H1 (cell line): Measurements from ENCODE around the gene GDAP2. TPM values are rescaled to one million over a fixed set of nuclear protein-coding genes. Genes with fewer than 3 reads are reported as not detected.

Source experiments
- CTCF ChIA-PET: fragments of 300-600 bp; sonication (Branson Sonifier 250); formaldehyde crosslinking; loops from one replicate; lab custom pipeline; 2021; ENCODE audit not compliant: partially characterized antibody; lab: Charles Lee
- POLR2A ChIA-PET: fragments of 300-600 bp; sonication (Branson Sonifier 250); formaldehyde crosslinking; loops from one replicate; lab custom pipeline; 2021; ENCODE audit warnings: inconsistent platforms; ENCODE audit not compliant: partially characterized antibody; lab: Charles Lee
- DNase-seq, 2 experiments: peaks; one replicate each; pipeline versions ENCODE4 v3.0.0 to v3.0.0-alpha.2; 2010 to 2022; ENCODE audit warnings: low spot score in 2 of 2, low read depth in 1 of 2, mixed read lengths in 1 of 2
- FAIRE-seq: peaks from 2 replicates; lab custom pipeline; 2011; peaks lifted over from hg19 to GRCh38; lab: Jason Lieb, UNC
- H2AFZ ChIP-seq: 2 replicates; pipeline ENCODE4 v1.8.1; 2012; ENCODE audit warnings: low read length, inconsistent platforms
- H2AK5ac ChIP-seq: 2 replicates; pipeline ENCODE4 v1.6.1; 2013; ENCODE audit warnings: low read depth, low read length
- H2BK120ac ChIP-seq: replicated peaks from 2 replicates; pipeline ENCODE3; 2013; ENCODE audit warnings: low read depth, low read length, inconsistent platforms
- H2BK12ac ChIP-seq: 2 replicates; pipeline ENCODE4 v1.6.1; 2013; ENCODE audit warnings: low read depth, low read length
- H2BK15ac ChIP-seq: 2 replicates; pipeline ENCODE4 v1.6.1; 2013; ENCODE audit warnings: low read length
- H2BK20ac ChIP-seq: 2 replicates; pipeline ENCODE4 v1.6.1; 2013; ENCODE audit warnings: low read length
- H2BK5ac ChIP-seq: 2 replicates; pipeline ENCODE4 v1.6.1; 2013; ENCODE audit warnings: low read depth, low read length
- H3K14ac ChIP-seq: 2 replicates; pipeline ENCODE4 v1.6.1; 2013; ENCODE audit warnings: inconsistent platforms; ENCODE audit not compliant: insufficient read length
- H3K18ac ChIP-seq: 2 replicates; pipeline ENCODE4 v1.6.1; 2013; ENCODE audit warnings: low read length; ENCODE audit errors: extremely low read depth
- H3K23ac ChIP-seq: 2 replicates; pipeline ENCODE4 v1.6.1; 2013; ENCODE audit warnings: inconsistent platforms; ENCODE audit not compliant: insufficient read length
- H3K23me2 ChIP-seq: 2 replicates; pipeline ENCODE4 v1.6.1; 2013; ENCODE audit warnings: low read depth, low read length
- H3K27ac ChIP-seq: 2 replicates; pipeline ENCODE4 v1.6.1; 2011; ENCODE audit warnings: low read depth, low read length, inconsistent platforms
- H3K27me3 ChIP-seq, 4 experiments: replicated peaks in 1 of 4; 1 replicate in 1 of 4; 2 replicates in 3 of 4; pipeline versions ENCODE4 v1.6.1 to v1.8.1; 2011 to 2013; ENCODE audit warnings: low read length in 3 of 4, mild to moderate bottlenecking in 3 of 4, inconsistent platforms in 2 of 4, mixed read lengths in 2 of 4, moderate library complexity in 1 of 4; ENCODE audit not compliant: control insufficient read depth in 3 of 4, insufficient read depth in 3 of 4; ENCODE audit errors: extremely low read depth in 1 of 4
- H3K36me3 ChIP-seq, 4 experiments: 2 replicates each; pipeline versions ENCODE4 v1.6.1 to v1.8.1; 2011 to 2013; ENCODE audit warnings: mild to moderate bottlenecking in 4 of 4, low read length in 3 of 4, moderate library complexity in 2 of 4, control low read depth in 1 of 4, inconsistent platforms in 1 of 4; ENCODE audit not compliant: insufficient read depth in 4 of 4, control insufficient read depth in 2 of 4
- H3K4ac ChIP-seq: replicated peaks from 2 replicates; pipeline ENCODE3; 2013; ENCODE audit warnings: low read length, low read depth, mixed read lengths, inconsistent platforms; ENCODE audit not compliant: insufficient read length
- H3K4me1 ChIP-seq, 4 experiments: replicated peaks in 1 of 4; 1 replicate in 1 of 4; 2 replicates in 3 of 4; pipeline versions ENCODE4 v1.6.1 to v1.8.1; 2011 to 2013; ENCODE audit warnings: low read length in 3 of 4, inconsistent platforms in 2 of 4, mixed read lengths in 1 of 4; ENCODE audit not compliant: insufficient read depth in 4 of 4, control insufficient read depth in 3 of 4
- H3K4me2 ChIP-seq, 2 experiments: 2 replicates each; pipeline versions ENCODE4 v1.6.1 to v1.8.1; 2011 to 2013; ENCODE audit warnings: low read depth in 2 of 2, low read length in 2 of 2, control low read depth in 1 of 2, inconsistent platforms in 1 of 2, mild to moderate bottlenecking in 1 of 2; ENCODE audit not compliant: insufficient read depth in 1 of 2
- H3K4me3 ChIP-seq, 4 experiments: fragments of 200-600, 300-600 bp in 1 of 4; sonication (generic), shearing (Covaris generic), sonication (Bioruptor Twin) in 1 of 4; 2 replicates each; pipeline versions ENCODE4 v1.5.1 to v1.8.1; 2011 to 2016; ENCODE audit warnings: low read length in 4 of 4, low read depth in 3 of 4, control low read depth in 2 of 4, inconsistent platforms in 2 of 4, mild to moderate bottlenecking in 2 of 4, mixed read lengths in 1 of 4, moderate library complexity in 1 of 4; ENCODE audit not compliant: insufficient read depth in 2 of 4; ENCODE audit errors: extremely low read depth in 1 of 4
- H3K56ac ChIP-seq: replicated peaks from 2 replicates; pipeline ENCODE3; 2013; ENCODE audit warnings: low read depth, mild to moderate bottlenecking, mixed read lengths, low read length, inconsistent platforms; ENCODE audit not compliant: insufficient read length
- H3K79me1 ChIP-seq: 2 replicates; pipeline ENCODE4 v1.6.1; 2013; ENCODE audit warnings: low read depth, low read length, control low read depth
- H3K79me2 ChIP-seq, 2 experiments: 2 replicates each; pipeline versions ENCODE4 v1.6.1 to v1.8.1; 2012 to 2013; ENCODE audit warnings: low read length in 2 of 2, mild to moderate bottlenecking in 2 of 2, inconsistent platforms in 1 of 2; ENCODE audit not compliant: insufficient read depth in 2 of 2, control insufficient read depth in 1 of 2
- H3K9ac ChIP-seq, 4 experiments: replicated peaks in 1 of 4; 1 replicate in 1 of 4; 2 replicates in 3 of 4; pipeline versions ENCODE4 v1.6.1 to v1.8.1; 2011 to 2013; ENCODE audit warnings: low read depth in 3 of 4, low read length in 3 of 4, control low read depth in 2 of 4, mild to moderate bottlenecking in 2 of 4, moderate library complexity in 2 of 4, inconsistent platforms in 1 of 4; ENCODE audit errors: extremely low read depth in 1 of 4
- H3K9me3 ChIP-seq, 2 experiments: 2 replicates each; pipeline versions ENCODE4 v1.6.1 to v1.8.1; 2012 to 2013; ENCODE audit warnings: mild to moderate bottlenecking in 2 of 2, moderate library complexity in 2 of 2, control low read depth in 1 of 2, inconsistent platforms in 1 of 2, low read depth in 1 of 2, low read length in 1 of 2, mixed read lengths in 1 of 2; ENCODE audit not compliant: insufficient read depth in 2 of 2
- H4K20me1 ChIP-seq, 2 experiments: replicated peaks in 1 of 2; 2 replicates each; pipeline versions ENCODE3 to v1.8.1; 2011 to 2013; ENCODE audit warnings: inconsistent platforms in 2 of 2, low read length in 2 of 2, mild to moderate bottlenecking in 1 of 2; ENCODE audit not compliant: insufficient read depth in 2 of 2, control insufficient read depth in 1 of 2
- H4K5ac ChIP-seq: 2 replicates; pipeline ENCODE4 v1.6.1; 2013; ENCODE audit warnings: low read length, low read depth, mixed read lengths, inconsistent platforms; ENCODE audit not compliant: insufficient read length
- H4K8ac ChIP-seq: 2 replicates; pipeline ENCODE4 v1.8.0; 2013; ENCODE audit warnings: mild to moderate bottlenecking, moderate library complexity, low read length, inconsistent platforms; ENCODE audit not compliant: insufficient read depth; ENCODE audit errors: extremely low read depth
- H4K91ac ChIP-seq: replicated peaks from 2 replicates; pipeline ENCODE3; 2013; ENCODE audit warnings: low read length, mixed read lengths, inconsistent platforms; ENCODE audit not compliant: insufficient read length
- ASH2L ChIP-seq: fragments of 200-600, 300-600 bp; sonication (generic); IDR thresholded peaks from one replicate; pipeline ENCODE4 v1.7.1; 2017; ENCODE audit warnings: low read length
- WGBS, 2 experiments: shearing (Covaris generic) in 1 of 2; methylation state at CpG; one replicate each; pipeline versions ENCODE4 v1.1.6 to v1.1.7; 2013 to 2015; ENCODE audit warnings: low lambda C conversion rate in 2 of 2, mixed read lengths in 2 of 2, inconsistent platforms in 1 of 2, low coverage in 1 of 2, missing lambda C conversion rate in 1 of 2; ENCODE audit not compliant: insufficient replicate concordance in 2 of 2, insufficient coverage in 1 of 2, insufficient read length in 1 of 2; ENCODE audit errors: extremely low coverage in 1 of 2, missing lambda C conversion rate in 1 of 2; 5-methylcytosine and 5-hydroxymethylcytosine counted together
- polyA plus RNA-seq, 7 experiments: library from polyadenylated mRNA; depleted of rRNA in 3 of 7; stranded (reverse) in 5 of 7; unstranded in 2 of 7; fragments of >200 nt in 5 of 7; fragments of 200-250 nt in 2 of 7; gene quantifications; 1 replicate in 5 of 7; 2 replicates in 1 of 7; 4 replicates in 1 of 7; pipeline versions ENCODE4 v1.2.1 to v1.2.3, GENCODE V29; 2011 to 2013; ENCODE audit warnings: missing spikeins in 2 of 7, mixed read lengths in 2 of 7
- total RNA-seq: library from RNA; stranded (reverse); fragmentation: NEBNext Ultra II Directional; extraction: Animal tissue kit (Norgen Biotek cat#: 25700); gene quantifications from 2 replicates; pipeline ENCODE4 v1.2.1, GENCODE V29; 2021

Gene GDAP2
- total and polyA plus RNA-seq, 2 of the 8 experiments (the other 6 are each of a cell fraction or from before 2014, with no cell fraction given), result 8.6 to 27.8 TPM

- no peak overlapping the region for H2BK12ac ChIP-seq
- POLR2A ChIA-PET, result no interaction called here
- H3K79me2 ChIP-seq, result peaks cover 25 to 45% of the 10 kb centered on the region in 2 experiments
- H3K4me1 ChIP-seq, result peaks cover 0 to 7% (median 2%) of the 10 kb centered on the region in 4 experiments; a peak in 3 of 7 replicates
- H3K9ac ChIP-seq, result no peak overlapping the region
- no peak overlapping the region for H3K4me2 ChIP-seq
- no peaks in the 10 kb centered on the region for H3K27me3 ChIP-seq
- H3K4ac ChIP-seq, result no peak overlapping the region
- peaks cover 5 to 50% (median 22%) of the 10 kb centered on the region in 4 experiments for H3K36me3 ChIP-seq
- peaks cover 9% of the 10 kb centered on the region for H3K23me2 ChIP-seq
- H3K9me3 ChIP-seq, result no peaks in the 10 kb centered on the region
- H3K14ac ChIP-seq, result no peak overlapping the region
- no peak overlapping the region for H2BK120ac ChIP-seq
- H2BK5ac ChIP-seq, result no peak overlapping the region
- no peak overlapping the region for H4K8ac ChIP-seq
- H4K91ac ChIP-seq, result no peak overlapping the region
- no peak overlapping the region for H2AK5ac ChIP-seq
- no peak overlapping the region for H2BK20ac ChIP-seq
- H4K20me1 ChIP-seq, result peaks cover 9 to 12% of the 10 kb centered on the region in 2 experiments
- 80% methylated on average over 2 of the region's 2 CpGs; no CpG with 5 or more reads in 1 of the 2 experiments for WGBS, 2 experiments
- H2AFZ ChIP-seq, result no peak overlapping the region
- no peak overlapping the region for H3K18ac ChIP-seq
- CTCF ChIA-PET, result interaction anchor here (0.8 kb wide), 1 partner anchor 37 kb away, joined by 3 read pairs; no protein-coding TSS in a partner anchor
- peaks cover 11% of the 10 kb centered on the region for H3K79me1 ChIP-seq
- H3K23ac ChIP-seq, result no peak overlapping the region
- no peak for FAIRE-seq
- H3K4me3 ChIP-seq, result no peak overlapping the region
- no peak overlapping the region for H3K56ac ChIP-seq
- H3K27ac ChIP-seq, result no peak overlapping the region
- no peak overlapping the region for H2BK15ac ChIP-seq
- H4K5ac ChIP-seq, result no peak overlapping the region
- TF ChIP-seq ASH2L, result no peak
- TF ChIP-seq, all 59 proteins: peak for 0
- no peak for DNase-seq
These were observed 4.3 kb upstream of the GDAP2 start for GRCh38 chr1:117933769-117934168.
